DOHH2 (cell line): ENCODE results near the gene EMID1.

ENCODE experiments used
- H3F3A ChIP-seq: fragments of 200-600 bp; sonication (generic), shearing (Covaris generic); 2 replicates; pipeline ENCODE4 v1.6.0; 2016; ENCODE audit warnings: antibody characterized with exemption, mild to moderate bottlenecking; ENCODE audit not compliant: control insufficient read depth, insufficient read depth
- H3K27ac ChIP-seq: fragments of 200-600 bp; sonication (generic); 2 replicates; pipeline ENCODE4 v1.5.1; 2014; ENCODE audit warnings: low read depth, mild to moderate bottlenecking, low read length, moderate library complexity
- H3K27me3 ChIP-seq: fragments of 200-600 bp; sonication (generic); 2 replicates; pipeline ENCODE4 v1.6.1; 2014; ENCODE audit warnings: mild to moderate bottlenecking, low read length, mixed read lengths; ENCODE audit not compliant: control insufficient read depth
- H3K36me3 ChIP-seq: fragments of 200-600 bp; sonication (generic); 2 replicates; pipeline ENCODE4 v1.6.1; 2014; ENCODE audit warnings: mild to moderate bottlenecking, low read length, moderate library complexity, mixed read lengths; ENCODE audit not compliant: control insufficient read depth
- H3K4me1 ChIP-seq: fragments of 200-600 bp; sonication (generic); 2 replicates; pipeline ENCODE4 v1.6.1; 2014; ENCODE audit warnings: mild to moderate bottlenecking, low read length, mixed read lengths; ENCODE audit not compliant: control insufficient read depth
- H3K4me2 ChIP-seq: fragments of 200-600 bp; sonication (generic); 2 replicates; pipeline ENCODE4 v1.6.0; 2014; ENCODE audit warnings: mild to moderate bottlenecking, low read length, moderate library complexity
- H3K4me3 ChIP-seq: fragments of 200-600 bp; sonication (generic); 2 replicates; pipeline ENCODE4 v1.5.1; 2014; ENCODE audit warnings: mild to moderate bottlenecking, low read length, mixed read lengths
- H3K79me2 ChIP-seq: fragments of 200-600 bp; sonication (generic); 2 replicates; pipeline ENCODE4 v1.6.1; 2014; ENCODE audit warnings: mild to moderate bottlenecking, low read length, mixed read lengths; ENCODE audit not compliant: control insufficient read depth
- H3K9me2 ChIP-seq: fragments of 200-600 bp; sonication (generic); replicated peaks from 2 replicates; pipeline ENCODE4 v1.6.1; 2014; ENCODE audit warnings: mild to moderate bottlenecking, low read length, mixed read lengths; ENCODE audit not compliant: control insufficient read depth
- H3K9me3 ChIP-seq: fragments of 200-600 bp; sonication (generic); 2 replicates; pipeline ENCODE4 v1.6.1; 2014; ENCODE audit warnings: antibody characterized with exemption, low read length, mixed read lengths; ENCODE audit not compliant: control insufficient read depth, insufficient read depth
- H4K20me1 ChIP-seq: fragments of 200-600 bp; sonication (generic); 2 replicates; pipeline ENCODE4 v1.6.0; 2014; ENCODE audit warnings: low read depth, mild to moderate bottlenecking, antibody characterized with exemption, low read length, moderate library complexity; ENCODE audit not compliant: control insufficient read depth, insufficient read depth
- CTCF ChIP-seq: fragments of 200-600 bp; sonication (generic); IDR thresholded peaks from one replicate; pipeline ENCODE4 v1.5.1; 2014; ENCODE audit warnings: antibody characterized with exemption, mild to moderate bottlenecking, low read depth, low read length; ENCODE audit not compliant: poor library complexity, severe bottlenecking
- EZH2phosphoT487 ChIP-seq: fragments of 200-600 bp; sonication (generic); IDR thresholded peaks from 2 replicates; pipeline ENCODE4 v1.6.1; 2017; ENCODE audit warnings: borderline replicate concordance, mild to moderate bottlenecking, antibody characterized with exemption, low read length, moderate library complexity, mixed read lengths

EMID1 gene

GRCh38 chr22:29290061-29290460 is 84.4 kb downstream of the EMID1 start:
- H3K4me3 ChIP-seq = no peak overlapping the region
- peaks cover 2% of the 10 kb centered on the region; the same call in 1 of the 2 replicates for H3F3A ChIP-seq
- H4K20me1 ChIP-seq = peaks cover 30% of the 10 kb centered on the region; the same call in 1 of the 2 replicates
- no peaks in the 10 kb centered on the region for H3K9me2 ChIP-seq
- no peak overlapping the region for H3K27ac ChIP-seq
- no peak overlapping the region for H3K4me2 ChIP-seq
- H3K36me3 ChIP-seq = peaks cover 99% of the 10 kb centered on the region
- no peak for TF ChIP-seq CTCF
- no peak for TF ChIP-seq EZH2phosphoT487
- H3K27me3 ChIP-seq = no peaks in the 10 kb centered on the region
- no peaks in the 10 kb centered on the region for H3K4me1 ChIP-seq
- no peaks in the 10 kb centered on the region for H3K9me3 ChIP-seq
- H3K79me2 ChIP-seq = peaks cover 53% of the 10 kb centered on the region

- H3K4me3 ChIP-seq = no peak overlapping the region
- H3F3A ChIP-seq = peaks cover 13% of the 10 kb centered on the region
- no peaks in the 10 kb centered on the region for H3K9me3 ChIP-seq
- peaks cover 30% of the 10 kb centered on the region; the same call in 1 of the 2 replicates for H4K20me1 ChIP-seq
- no peak overlapping the region for H3K27ac ChIP-seq
- peaks cover 46% of the 10 kb centered on the region for H3K79me2 ChIP-seq
- TF ChIP-seq EZH2phosphoT487 (no peak), CTCF (no peak)
- peaks cover 99% of the 10 kb centered on the region for H3K36me3 ChIP-seq
- peaks cover 11% of the 10 kb centered on the region for H3K4me1 ChIP-seq
- H3K9me2 ChIP-seq = no peaks in the 10 kb centered on the region
- H3K27me3 ChIP-seq = no peaks in the 10 kb centered on the region
- no peak overlapping the region for H3K4me2 ChIP-seq
Observed at GRCh38 chr22:29291215-29291614, 85.5 kb downstream of the EMID1 start.

GRCh38 chr22:29292379-29292778 is 86.7 kb downstream of the EMID1 start:
- H4K20me1 ChIP-seq = peaks cover 34% of the 10 kb centered on the region; the same call in 1 of the 2 replicates

More at GRCh38 chr22:29292379-29292778, 86.7 kb downstream of the EMID1 start:
- Histone ChIP-seq H3F3A (peaks cover 13% of the 10 kb centered on the region), H3K9me3 (no peaks in the 10 kb centered on the region), H3K27ac (no peak overlapping the region), H3K9me2 (no peaks in the 10 kb centered on the region), H3K36me3 (peaks cover 99% of the 10 kb centered on the region), H3K4me3 (no peak overlapping the region), H3K4me2 (no peak overlapping the region), H3K27me3 (no peaks in the 10 kb centered on the region), H3K79me2 (peaks cover 38% of the 10 kb centered on the region), H3K4me1 (peaks cover 12% of the 10 kb centered on the region)
- no peak for TF ChIP-seq EZH2phosphoT487
- no peak for TF ChIP-seq CTCF
